K562 (cell line): Measurements from ENCODE around the gene VILL.

ENCODE experiments used
- CTCF ChIP-seq, 3 experiments: IDR thresholded peaks in 2 of 3; conservative IDR thresholded peaks in 1 of 3; 2 replicates each; pipeline ENCODE4 v1.5.1; 2011 to 2012; ENCODE audit warnings: low read length in 3 of 3, mild to moderate bottlenecking in 3 of 3, control low read depth in 2 of 3, improper control_type of control experiment in 1 of 3, inconsistent platforms in 1 of 3, low read depth in 1 of 3, mixed read lengths in 1 of 3, moderate library complexity in 1 of 3; ENCODE audit not compliant: insufficient read depth in 2 of 3
- NEUROD1 ChIP-seq: fragments of 150-350 bp; IDR thresholded peaks from 2 replicates; pipeline ENCODE4 v1.6.1; 2014; ENCODE audit warnings: borderline replicate concordance, low read length, low read depth; ENCODE audit not compliant: partially characterized antibody
- SMC3 ChIP-seq: conservative IDR thresholded peaks from 2 replicates; pipeline ENCODE4 v1.6.1; 2011; ENCODE audit warnings: low read depth, low read length, improper control_type of control experiment; ENCODE audit not compliant: insufficient read depth
- ZNF639 ChIP-seq, 2 experiments: fragments of 200-800 bp in 1 of 2; sonication (Bioruptor generic) in 1 of 2; sonication (generic) in 1 of 2; formaldehyde crosslinking in 1 of 2; IDR thresholded peaks in 1 of 2; conservative IDR thresholded peaks in 1 of 2; 2 replicates each; pipeline versions ENCODE4 v1.5.0 to v1.6.1; 2016 to 2020; ENCODE audit warnings: missing compliant biosample characterization in 1 of 2, missing genetic modification characterization in 1 of 2, missing genetic modification reagents in 1 of 2

GRCh38 chr3:38039899-38040261 lies 49.3 kb downstream of the VILL start:
- TF ChIP-seq CTCF (IDR thresholded peaks at IDR 0.05 in 2 of 3, conservative IDR thresholded peaks at IDR 0.05 in 1 of 3; ENCODE audit: insufficient read depth in 2 of 3, low read depth in 1 of 3, low read length in 3 of 3) (peak; percentile 57 to 73 (median 60)), SMC3 (no peak), ZNF639 (CRISPR knock-in tag; conservative IDR thresholded peaks at IDR 0.05 in 1 of 2, IDR thresholded peaks at IDR 0.05 in 1 of 2) (no peak), NEUROD1 (no peak)
